Fibroblast of skin of right quadriceps (primary cell): ENCODE measurements around the gene FCHSD2.
"Not testable (repeated sequence)": the region's sequence is repeated elsewhere in the genome, so short reads cannot be mapped to it uniquely, and the experiment has no call there.

ENCODE experiments used
- DNase-seq: peaks from one replicate; pipeline ENCODE4 v3.0.0-alpha.2; 2013

The FCHSD2 gene

GRCh38 chr11:73055655-73056354 lies 86.3 kb downstream of the FCHSD2 start:
- no peak for DNase-seq

GRCh38 chr11:73055002-73055401 lies 87.1 kb downstream of the FCHSD2 start:
- no peak for DNase-seq

- DNase-seq, result no peak
Observed at GRCh38 chr11:73053964-73054363, 88.2 kb downstream of the FCHSD2 start.

GRCh38 chr11:73048446-73048845 lies 93.7 kb downstream of the FCHSD2 start:
- DNase-seq, result no peak

- no peak for DNase-seq
Observed at GRCh38 chr11:73047773-73048371, 94.2 kb downstream of the FCHSD2 start.

- DNase-seq, result no peak
Observed at GRCh38 chr11:73040046-73040445, 102.1 kb downstream of the FCHSD2 start.

GRCh38 chr11:73034777-73035176 lies 107.3 kb downstream of the FCHSD2 start:
- no peak for DNase-seq

GRCh38 chr11:73034331-73034730 lies 107.8 kb downstream of the FCHSD2 start:
- no peak for DNase-seq

GRCh38 chr11:73030130-73030529 lies 112.0 kb downstream of the FCHSD2 start:
- DNase-seq, result no peak

- no peak for DNase-seq
Observed at GRCh38 chr11:73029403-73029802, 112.7 kb downstream of the FCHSD2 start.

GRCh38 chr11:73028611-73029010 lies 113.5 kb downstream of the FCHSD2 start:
- no peak for DNase-seq

GRCh38 chr11:73027840-73028239 lies 114.3 kb downstream of the FCHSD2 start:
- DNase-seq, result not testable (repeated sequence)

GRCh38 chr11:73024639-73025038 lies 117.5 kb downstream of the FCHSD2 start:
- no peak for DNase-seq

GRCh38 chr11:73019996-73020395 lies 122.1 kb downstream of the FCHSD2 start:
- DNase-seq, result no peak

GRCh38 chr11:73019449-73019848 lies 122.7 kb downstream of the FCHSD2 start:
- DNase-seq, result no peak

GRCh38 chr11:73018856-73019255 lies 123.3 kb downstream of the FCHSD2 start:
- no peak for DNase-seq

GRCh38 chr11:73017024-73017751 lies 124.9 kb downstream of the FCHSD2 start:
- DNase-seq, result no peak

- no peak for DNase-seq
Observed at GRCh38 chr11:73013021-73013420, 129.1 kb downstream of the FCHSD2 start.

GRCh38 chr11:73012121-73012863 lies 129.8 kb downstream of the FCHSD2 start:
- DNase-seq, result peak; percentile 78

GRCh38 chr11:73011126-73011817 lies 130.8 kb downstream of the FCHSD2 start:
- no peak for DNase-seq

GRCh38 chr11:73009972-73010371 lies 132.1 kb downstream of the FCHSD2 start:
- DNase-seq, result no peak

- no peak for DNase-seq
Observed at GRCh38 chr11:73004088-73004487, 138.0 kb downstream of the FCHSD2 start.

- DNase-seq, result no peak
Observed at GRCh38 chr11:73003088-73003487, 139.0 kb downstream of the FCHSD2 start.
